Fibroblast of gingiva (primary cell): Measurements from ENCODE around the gene G2E3.
"Not testable (repeated sequence)": the region's sequence is repeated elsewhere in the genome, so short reads cannot be mapped to it uniquely, and the experiment has no call there.

Source experiments
- DNase-seq: peaks from one replicate; pipeline ENCODE4 v3.0.0-alpha.2; 2011; ENCODE audit warnings: low read depth

G2E3 gene

GRCh38 chr14:30559638-30560091 is 707 bp downstream of the G2E3 start:
- peak; percentile 30 for DNase-seq

DNA sequence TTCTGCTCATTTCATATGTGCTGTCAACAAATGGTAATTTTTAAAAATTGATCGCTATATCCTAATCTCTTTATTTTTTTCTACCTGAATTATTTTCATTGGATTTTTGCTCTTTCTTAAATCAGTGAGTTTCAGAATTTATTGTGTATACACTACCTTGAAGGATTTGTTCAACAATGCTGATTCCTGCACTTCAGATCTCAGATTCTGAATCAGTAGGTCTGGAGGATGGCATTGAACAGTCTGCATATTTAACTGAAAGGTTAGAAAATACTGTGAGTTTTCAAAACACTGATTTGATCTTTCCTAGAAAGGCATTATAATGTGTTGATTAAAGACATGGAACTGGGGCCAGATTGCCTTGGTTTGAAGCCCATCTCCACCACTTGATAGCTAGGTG is 1.6 kb downstream of the G2E3 start:
- no peak for DNase-seq

DNA sequence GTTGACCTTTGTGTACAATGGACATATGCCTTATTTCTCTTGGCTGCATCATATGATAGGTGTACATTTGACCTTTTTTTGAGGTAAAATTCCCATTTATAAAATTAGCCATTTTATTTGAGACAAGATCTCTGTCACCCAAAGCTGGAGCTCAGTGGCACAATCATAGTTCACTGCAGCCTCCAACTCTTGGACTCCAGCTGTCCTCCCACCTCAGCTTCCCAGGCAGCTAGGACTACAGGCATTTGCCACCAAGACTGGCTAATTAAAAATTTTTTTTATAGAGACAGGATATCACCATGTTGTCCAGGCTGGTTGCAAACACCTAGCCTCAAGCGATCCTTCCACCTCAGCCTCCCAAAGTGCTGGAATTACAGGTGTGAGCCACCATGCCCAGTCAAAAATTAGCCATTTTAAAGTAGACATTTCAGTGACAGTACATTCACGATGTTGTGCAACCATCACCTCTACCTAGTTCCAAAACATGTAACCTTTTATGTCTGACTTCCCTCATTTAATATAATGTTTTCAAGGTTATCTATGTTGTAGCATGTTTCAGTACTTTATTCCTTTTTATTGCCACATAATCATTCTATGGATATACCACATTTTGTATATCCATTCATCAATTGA is 5.4 kb downstream of the G2E3 start:
- DNase-seq: no peak

DNA sequence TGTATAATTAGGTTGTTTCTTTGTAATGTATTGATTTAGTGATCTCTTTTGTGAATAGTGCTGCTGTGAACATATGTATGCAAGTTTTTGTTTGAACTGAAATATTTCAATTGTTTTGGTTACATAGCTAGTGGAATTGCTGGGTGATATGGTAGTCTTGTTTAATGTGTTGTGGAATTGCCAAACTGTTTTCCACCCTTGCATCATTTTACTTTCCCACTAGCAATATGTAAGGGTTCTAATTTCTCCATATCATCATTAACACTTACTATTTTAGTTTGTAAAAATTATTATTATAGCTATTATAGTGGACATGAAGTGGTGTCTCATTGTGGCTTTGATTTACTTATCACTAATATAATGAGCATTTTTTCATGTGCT is 5.9 kb downstream of the G2E3 start:
- peak; percentile 38 for DNase-seq

- DNase-seq: no peak
These were observed 10.4 kb downstream of the G2E3 start for GRCh38 chr14:30569216-30569902.

- DNase-seq: no peak
These were observed 10.9 kb downstream of the G2E3 start for GRCh38 chr14:30569903-30570226.

DNA sequence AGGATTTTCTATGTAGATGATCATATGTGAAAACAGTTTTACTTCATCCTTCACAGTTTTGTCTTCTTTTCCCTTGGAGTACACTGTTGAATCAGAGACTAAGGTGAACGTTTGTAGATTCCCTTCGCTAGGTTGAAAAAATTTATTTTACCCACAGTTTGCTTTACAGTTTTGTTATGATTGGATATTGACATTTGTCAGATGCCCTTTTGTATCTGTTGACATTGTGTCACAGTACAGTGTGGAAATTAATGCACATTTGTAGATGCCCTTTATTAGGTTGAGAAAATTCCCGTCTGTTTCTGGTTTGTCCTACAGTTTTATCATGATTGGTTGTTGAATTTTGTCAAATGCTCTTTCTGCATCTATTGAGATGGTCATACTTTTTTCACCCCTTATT is 13.3 kb downstream of the G2E3 start:
- no peak for DNase-seq

- no peak for DNase-seq
These were observed 13.8 kb downstream of the G2E3 start for GRCh38 chr14:30572771-30573170.

DNA sequence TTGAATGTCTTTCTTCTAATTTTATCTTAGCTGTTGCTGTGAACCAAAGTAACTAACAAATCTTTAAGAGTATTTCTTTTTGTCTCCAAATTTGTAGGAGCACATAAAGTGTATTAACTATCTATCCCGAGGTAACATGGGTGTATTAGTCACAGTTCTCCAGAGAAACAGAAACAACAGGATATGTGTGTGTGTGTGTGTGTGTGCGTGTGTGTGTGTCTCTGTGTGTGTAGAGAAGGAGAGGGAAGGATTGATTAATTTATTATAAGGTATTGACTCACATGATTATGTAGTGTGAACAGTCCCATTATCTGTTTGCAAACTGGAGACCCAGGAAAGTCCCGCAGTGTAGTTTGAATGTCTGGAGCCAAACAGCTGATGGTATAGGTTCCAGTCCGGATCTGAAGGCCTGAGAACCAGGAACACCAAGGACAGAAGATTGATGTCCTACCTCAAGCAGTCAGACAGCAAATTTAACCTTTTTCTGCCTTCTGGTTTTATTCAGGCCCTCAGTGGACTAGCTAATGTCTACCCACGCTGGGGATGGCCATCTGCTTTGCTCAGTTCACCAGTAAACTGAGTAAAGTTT is 14.4 kb downstream of the G2E3 start:
- DNase-seq: peak; percentile 24

DNA sequence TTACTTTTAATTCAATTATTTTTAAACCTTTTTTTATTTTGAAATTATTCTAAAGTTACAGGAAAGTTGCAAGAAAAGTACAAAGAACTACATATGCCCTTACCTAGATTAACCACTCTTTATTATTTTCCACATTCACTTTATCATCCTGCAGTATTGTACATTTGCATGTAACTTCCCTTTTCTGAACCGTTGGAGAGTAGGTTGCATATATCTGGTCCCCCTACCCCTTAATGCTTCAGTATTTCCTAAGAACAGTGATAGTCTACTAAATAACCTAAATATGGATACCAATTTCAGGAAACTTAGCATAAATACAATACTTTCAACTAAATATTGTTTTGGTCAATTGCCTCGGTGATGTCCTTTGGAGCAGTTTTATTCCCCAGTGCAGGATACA is 15.0 kb downstream of the G2E3 start:
- DNase-seq: no peak

GRCh38 chr14:30574777-30575176 is 15.8 kb downstream of the G2E3 start:
- not testable (repeated sequence) for DNase-seq

GRCh38 chr14:30576333-30576732 is 17.4 kb downstream of the G2E3 start:
- not testable (repeated sequence) for DNase-seq

GRCh38 chr14:30580616-30581282 is 21.8 kb downstream of the G2E3 start:
- DNase-seq: peak; percentile 42

DNA sequence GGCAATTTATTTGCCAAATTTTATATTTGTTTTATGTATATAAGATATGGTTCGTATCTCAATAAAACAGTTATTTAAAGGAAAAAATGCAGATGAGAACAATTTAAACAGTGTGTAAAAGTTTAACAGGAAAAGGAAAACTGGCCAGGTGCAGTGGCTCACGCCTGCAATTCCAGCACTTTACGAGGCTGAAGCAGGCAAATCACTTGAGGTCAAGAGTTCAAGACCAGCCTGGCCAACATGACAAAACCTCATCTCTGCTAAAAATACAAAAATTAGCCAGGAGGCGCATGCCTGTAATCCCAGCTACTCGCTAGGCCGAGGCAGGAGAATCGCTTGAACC is 22.3 kb downstream of the G2E3 start:
- no peak for DNase-seq

GRCh38 chr14:30582376-30582775 is 23.4 kb downstream of the G2E3 start:
- DNase-seq: no peak

GRCh38 chr14:30584058-30584630 is 25.2 kb downstream of the G2E3 start:
- DNase-seq: peak; percentile 62

DNA sequence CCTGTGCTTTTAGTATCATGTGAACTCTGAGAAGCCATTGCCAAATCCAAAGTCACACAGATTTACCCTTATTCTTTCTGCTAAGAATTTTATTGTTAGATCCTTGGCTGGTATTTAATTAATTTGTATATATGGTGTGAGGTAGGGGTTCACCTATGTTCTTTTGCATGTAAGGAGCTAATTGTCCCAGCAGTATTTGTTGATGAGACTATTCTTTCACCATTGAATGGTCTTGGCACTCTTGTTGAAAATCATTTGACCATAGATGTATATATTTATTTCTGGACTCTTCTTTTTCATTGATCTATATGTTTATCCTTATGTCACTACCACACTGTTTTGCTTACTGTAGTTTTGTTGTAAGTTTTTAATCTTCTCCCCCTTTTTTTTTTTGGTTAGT is 26.2 kb downstream of the G2E3 start:
- DNase-seq: no peak

DNA sequence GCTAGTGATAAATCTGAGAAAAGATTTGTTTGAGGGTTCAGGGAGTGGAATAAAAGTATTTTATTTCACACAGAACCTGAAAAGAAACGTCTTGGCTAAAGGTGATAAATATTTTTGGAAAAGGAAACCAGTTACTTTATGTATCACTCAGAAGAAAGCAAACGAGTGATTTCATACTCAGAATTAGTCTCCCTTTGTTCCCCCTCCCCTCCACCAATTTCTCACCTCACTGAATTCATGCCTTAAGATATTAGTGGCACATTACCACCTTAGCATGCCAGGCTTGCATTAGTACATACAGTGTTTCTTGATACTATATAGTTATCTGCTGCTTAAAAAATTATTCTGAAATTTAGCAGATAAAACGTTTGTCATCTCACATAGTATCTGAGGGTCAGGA is 28.2 kb downstream of the G2E3 start:
- no peak for DNase-seq

- no peak for DNase-seq
These were observed 29.9 kb downstream of the G2E3 start for GRCh38 chr14:30588873-30589272.

- DNase-seq: no peak
These were observed 38.0 kb downstream of the G2E3 start for GRCh38 chr14:30596935-30597334.

DNA sequence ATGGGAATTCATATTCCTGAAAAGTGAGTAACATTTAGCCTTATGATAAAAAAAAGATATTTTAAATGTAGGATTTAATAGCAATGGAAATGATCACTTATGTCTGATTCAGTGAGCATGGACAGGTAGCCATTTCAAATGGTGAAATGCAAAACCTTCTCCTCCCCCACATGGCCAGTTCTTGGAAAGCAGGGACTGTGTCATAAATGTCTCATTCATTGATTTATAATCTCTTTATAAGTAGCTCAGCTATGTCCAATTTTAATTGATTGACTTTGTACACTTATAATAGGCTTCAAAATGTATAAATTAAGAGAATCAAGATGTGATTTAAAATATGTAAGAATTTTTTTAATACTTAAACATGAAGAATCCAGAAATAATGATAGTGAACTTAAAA is 38.5 kb downstream of the G2E3 start:
- DNase-seq: no peak

GRCh38 chr14:30600922-30601918 is 42.3 kb downstream of the G2E3 start:
- DNase-seq: no peak
